Liver (tissue), 9 donors: Measurements from ENCODE around the gene TFF1. TPM values are rescaled to one million over a fixed set of nuclear protein-coding genes. Genes with fewer than 3 reads are reported as not detected.

Experiments used
- DNase-seq: peaks from one replicate; pipeline ENCODE4 v3.0.0-alpha.2; 2017; ENCODE audit warnings: low spot score
- H3K27ac ChIP-seq, 2 donors: one replicate each; pipeline ENCODE4 v1.7.0; 2013; ENCODE audit warnings: inconsistent platforms in 2 of 2, low read length in 2 of 2, control low read depth in 1 of 2, low read depth in 1 of 2, mild to moderate bottlenecking in 1 of 2
- H3K27me3 ChIP-seq, 4 donors: one replicate each; pipeline versions ENCODE4 v1.6.1 to v1.7.0; 2013; ENCODE audit warnings: low read length in 3 of 4, inconsistent platforms in 1 of 4, mild to moderate bottlenecking in 1 of 4, moderate library complexity in 1 of 4; ENCODE audit not compliant: control insufficient read depth in 4 of 4, insufficient read depth in 4 of 4
- H3K36me3 ChIP-seq, 4 donors: one replicate each; pipeline versions ENCODE4 v1.6.1 to v1.7.0; 2013; ENCODE audit warnings: low read length in 3 of 4, mild to moderate bottlenecking in 3 of 4, low read depth in 1 of 4, moderate library complexity in 1 of 4; ENCODE audit not compliant: control insufficient read depth in 4 of 4, insufficient read depth in 3 of 4
- H3K4me1 ChIP-seq, 4 donors: one replicate each; pipeline versions ENCODE4 v1.6.1 to v1.7.0; 2013; ENCODE audit warnings: low read length in 3 of 4, mild to moderate bottlenecking in 3 of 4, moderate library complexity in 1 of 4; ENCODE audit not compliant: control insufficient read depth in 4 of 4, insufficient read depth in 4 of 4
- H3K4me3 ChIP-seq, 3 donors: one replicate each; pipeline versions ENCODE4 v1.6.1 to v1.7.0; 2013; ENCODE audit warnings: low read length in 3 of 3, control low read depth in 1 of 3, low read depth in 1 of 3, mild to moderate bottlenecking in 1 of 3
- H3K9ac ChIP-seq, 2 donors: one replicate each; pipeline ENCODE4 v1.7.0; 2013; ENCODE audit warnings: low read length in 2 of 2, mild to moderate bottlenecking in 2 of 2, moderate library complexity in 2 of 2, control low read depth in 1 of 2, low read depth in 1 of 2
- H3K9me3 ChIP-seq, 4 donors: one replicate each; pipeline versions ENCODE4 v1.6.1 to v1.7.0; 2013; ENCODE audit warnings: low read length in 3 of 4; ENCODE audit not compliant: control insufficient read depth in 4 of 4
- ATF3 ChIP-seq: IDR thresholded peaks from 2 replicates; pipeline ENCODE4 v1.6.1; 2016; ENCODE audit warnings: antibody characterized with exemption
- CTCF ChIP-seq: fragments of 150-350 bp; IDR thresholded peaks from 2 replicates; pipeline ENCODE4 v1.5.1; 2017; ENCODE audit warnings: improper control_type of control experiment, low read depth, low read length; ENCODE audit not compliant: missing input control
- EGR1 ChIP-seq, 2 donors: IDR thresholded peaks; 2 replicates each; pipeline ENCODE4 v1.6.1; 2016 to 2018; ENCODE audit warnings: antibody characterized with exemption in 2 of 2, low read depth in 2 of 2
- FOXA1 ChIP-seq: IDR thresholded peaks from 2 replicates; pipeline ENCODE4 v1.6.1; 2016; ENCODE audit warnings: antibody characterized with exemption
- FOXA2 ChIP-seq: IDR thresholded peaks from 2 replicates; pipeline ENCODE4 v1.6.1; 2016; ENCODE audit warnings: antibody characterized with exemption
- GABPA ChIP-seq, 2 donors: IDR thresholded peaks in 1 of 2; conservative IDR thresholded peaks in 1 of 2; 2 replicates each; pipeline ENCODE4 v1.6.1; 2016; ENCODE audit warnings: antibody characterized with exemption in 2 of 2, mild to moderate bottlenecking in 1 of 2, moderate library complexity in 1 of 2
- HNF4A ChIP-seq, 2 donors: conservative IDR thresholded peaks; 2 replicates each; pipeline ENCODE4 v1.6.1; 2016; ENCODE audit warnings: antibody characterized with exemption in 2 of 2, mild to moderate bottlenecking in 2 of 2
- HNF4G ChIP-seq: IDR thresholded peaks from 2 replicates; pipeline ENCODE4 v1.6.1; 2016; ENCODE audit warnings: antibody characterized with exemption
- JUND ChIP-seq, 2 donors: IDR thresholded peaks; 2 replicates each; pipeline ENCODE4 v1.6.1; 2016; ENCODE audit warnings: antibody characterized with exemption in 2 of 2
- MAX ChIP-seq: IDR thresholded peaks from 2 replicates; pipeline ENCODE4 v1.6.1; 2016; ENCODE audit warnings: antibody characterized with exemption
- NR2F2 ChIP-seq: IDR thresholded peaks from 2 replicates; pipeline ENCODE4 v1.6.1; 2016; ENCODE audit warnings: antibody characterized with exemption
- RAD21 ChIP-seq, 2 donors: IDR thresholded peaks; 2 replicates each; pipeline ENCODE4 v1.6.1; 2016; ENCODE audit warnings: antibody characterized with exemption in 2 of 2, mild to moderate bottlenecking in 2 of 2
- REST ChIP-seq: IDR thresholded peaks from 2 replicates; pipeline ENCODE4 v1.6.1; 2016; ENCODE audit warnings: antibody characterized with exemption, mild to moderate bottlenecking
- RXRA ChIP-seq, 2 donors: IDR thresholded peaks; 2 replicates each; pipeline ENCODE4 v1.6.1; 2017 to 2018; ENCODE audit warnings: antibody characterized with exemption in 2 of 2, mild to moderate bottlenecking in 1 of 2
- SP1 ChIP-seq: IDR thresholded peaks from 2 replicates; pipeline ENCODE4 v1.6.1; 2018; ENCODE audit warnings: antibody characterized with exemption, mild to moderate bottlenecking
- TAF1 ChIP-seq: conservative IDR thresholded peaks from 2 replicates; pipeline ENCODE4 v1.6.1; 2016; ENCODE audit warnings: antibody characterized with exemption, mild to moderate bottlenecking
- YY1 ChIP-seq: IDR thresholded peaks from 2 replicates; pipeline ENCODE4 v1.6.1; 2016; ENCODE audit warnings: antibody characterized with exemption, mild to moderate bottlenecking
- ZBTB33 ChIP-seq: IDR thresholded peaks from 2 replicates; pipeline ENCODE4 v1.6.1; 2016; ENCODE audit warnings: antibody characterized with exemption
- WGBS: extraction: QIAGEN DNeasy Blood & Tissue Kit; methylation state at CpG from one replicate; pipeline ENCODE4 v1.1.7; 2013; 5-methylcytosine and 5-hydroxymethylcytosine counted together
- polyA plus RNA-seq, 2 donors: library from polyadenylated mRNA; stranded (reverse) in 1 of 2; unstranded in 1 of 2; fragments of 200-250 nt in 1 of 2; fragments of >200 nt in 1 of 2; fragmentation: Nextera tagmentation in 1 of 2; extraction: Ambion mirVana in 1 of 2; gene quantifications; one replicate each; pipeline versions ENCODE4 v1.2.1 to v1.2.3, GENCODE V29; 2013 to 2015
- total RNA-seq, 2 donors: library from RNA; depleted of rRNA; stranded (reverse); fragments of >200 nt; gene quantifications; one replicate each; pipeline ENCODE4 v1.2.3, GENCODE V29; 2014
- donor health status: healthy.
- donor health status: healthy.
- donor health status: healthy.
- donor health status: healthy.
- donor health status: healthy.

TFF1 gene
- total and polyA plus RNA-seq, 4 donors, result not detected

GRCh38 chr21:42361286-42361685 lies 5.0 kb downstream of the TFF1 start:
- no peak overlapping the region for H3K4me3 ChIP-seq
- H3K4me1 ChIP-seq, result no peaks in the 10 kb centered on the region
- TF ChIP-seq SP1, result no peak
- no peak for TF ChIP-seq EGR1 (IDR thresholded peaks at IDR 0.05; ENCODE audit: low read depth in 2 of 2)
- no peak for TF ChIP-seq RAD21 (IDR thresholded peaks at IDR 0.05)
- no peak for TF ChIP-seq HNF4G
- no peak for TF ChIP-seq HNF4A (conservative IDR thresholded peaks at IDR 0.05)
- no peak for TF ChIP-seq JUND (IDR thresholded peaks at IDR 0.05)
- TF ChIP-seq FOXA1, result no peak
- no peak for TF ChIP-seq RXRA (IDR thresholded peaks at IDR 0.05)
- TF ChIP-seq ZBTB33, result no peak
- no peak for TF ChIP-seq ATF3
- no peak for TF ChIP-seq NR2F2
- no peak for TF ChIP-seq MAX
- no peak for TF ChIP-seq GABPA (IDR thresholded peaks at IDR 0.05 in 1 of 2, conservative IDR thresholded peaks at IDR 0.05 in 1 of 2)
- TF ChIP-seq YY1, result no peak
- H3K9me3 ChIP-seq, result peaks cover 0 to 12% (median 3%) of the 10 kb centered on the region in 4 donors
- DNase-seq, result no peak
- no peaks in the 10 kb centered on the region for H3K36me3 ChIP-seq
- no peak overlapping the region for H3K27ac ChIP-seq
- H3K9ac ChIP-seq, result no peak overlapping the region
- 38% methylated on average over 7 of the region's 7 CpGs for WGBS
- peaks cover 0 to 4% (median 2%) of the 10 kb centered on the region in 4 donors for H3K27me3 ChIP-seq

- WGBS, result 72% methylated on average over 2 of the region's 2 CpGs
- H3K9me3 ChIP-seq, result peaks cover 0 to 12% (median 3%) of the 10 kb centered on the region in 4 donors
- no peak overlapping the region for H3K27ac ChIP-seq
- H3K9ac ChIP-seq, result no peak overlapping the region
- DNase-seq, result no peak
- no peaks in the 10 kb centered on the region for H3K36me3 ChIP-seq
- no peak for TF ChIP-seq GABPA (IDR thresholded peaks at IDR 0.05 in 1 of 2, conservative IDR thresholded peaks at IDR 0.05 in 1 of 2)
- TF ChIP-seq NR2F2, result no peak
- H3K4me3 ChIP-seq, result no peak overlapping the region
- H3K27me3 ChIP-seq, result peaks cover 0 to 4% (median 2%) of the 10 kb centered on the region in 4 donors
- no peaks in the 10 kb centered on the region for H3K4me1 ChIP-seq
These were observed 6.0 kb downstream of the TFF1 start for GRCh38 chr21:42360317-42360716.

GRCh38 chr21:42358937-42359336 lies 7.4 kb downstream of the TFF1 start:
- TF ChIP-seq ZBTB33 (no peak), FOXA1 (no peak), FOXA2 (no peak), GABPA (IDR thresholded peaks at IDR 0.05 in 1 of 2, conservative IDR thresholded peaks at IDR 0.05 in 1 of 2) (no peak), HNF4A (conservative IDR thresholded peaks at IDR 0.05) (no peak), TAF1 (no peak), MAX (no peak), REST (no peak), NR2F2 (no peak), YY1 (no peak), CTCF (no peak), JUND (IDR thresholded peaks at IDR 0.05) (no peak), RXRA (IDR thresholded peaks at IDR 0.05) (no peak)
- Histone ChIP-seq H3K36me3 (no peaks in the 10 kb centered on the region), H3K9me3 (peaks cover 0 to 12% (median 3%) of the 10 kb centered on the region in 4 donors), H3K27ac (no peak overlapping the region), H3K4me3 (no peak overlapping the region), H3K9ac (no peak overlapping the region), H3K4me1 (no peaks in the 10 kb centered on the region), H3K27me3 (peaks cover 0 to under 1% (median 0%) of the 10 kb centered on the region in 4 donors)
- WGBS, result 84% methylated on average over 13 of the region's 13 CpGs
- no peak for DNase-seq
